ENCODE measurements around the gene CSGALNACT2. TPM values are rescaled to one million over a fixed set of nuclear protein-coding genes. Genes with fewer than 3 reads are reported as not detected.
"Not testable (repeated sequence)": the region's sequence is repeated elsewhere in the genome, so short reads cannot be mapped to it uniquely, and the experiment has no call there.

The CSGALNACT2 gene
- total RNA-seq, 1 experiment from 2014 or later = 22.3 TPM

GRCh38 chr10:43183764-43184163, 45.5 kb downstream of the CSGALNACT2 start:
- H3K27me3 ChIP-seq (ENCODE audit: control insufficient read depth, insufficient read depth, low read length); H3K4me1 ChIP-seq (ENCODE audit: control insufficient read depth, insufficient read depth, low read length); H3K4me3 ChIP-seq (ENCODE audit: low read depth in 2 of 2, low read length in 2 of 2); H3K27ac ChIP-seq (ENCODE audit: low read length); intact Hi-C loops (cut with micrococcal nuclease; ENCODE audit: unreplicated experiment); DNase-seq (ENCODE audit: low read depth, low spot score); ATAC-seq; BruUV-seq (replicated peaks); in situ Hi-C loops (cut with HindIII; ENCODE audit: low pct_unique_long_range_greater_than_20kb, low sequenced_read_pairs); CTCF ChIA-PET; H3K9me3 ChIP-seq (ENCODE audit: control insufficient read depth, insufficient read depth, low read depth, low read length); H3K36me3 ChIP-seq (ENCODE audit: control insufficient read depth, insufficient read depth, low read length): not testable (repeated sequence)
- POLR2A ChIA-PET = interaction anchor here (0.6 kb wide), 1 partner anchor 80 kb away, joined by 8 read pairs; no protein-coding TSS in a partner anchor

GRCh38 chr10:43186150-43186549, 47.9 kb downstream of the CSGALNACT2 start:
- DNase-seq (ENCODE audit: low read depth, low spot score) = no peak
- Histone ChIP-seq H3K4me1 (ENCODE audit: control insufficient read depth, insufficient read depth, low read length) (no peaks in the 10 kb centered on the region), H3K27me3 (ENCODE audit: control insufficient read depth, insufficient read depth, low read length) (no peaks in the 10 kb centered on the region), H3K4me3 (ENCODE audit: low read depth in 2 of 2, low read length in 2 of 2) (no peak overlapping the region), H3K36me3 (ENCODE audit: control insufficient read depth, insufficient read depth, low read length) (no peaks in the 10 kb centered on the region), H3K27ac (ENCODE audit: low read length) (no peak overlapping the region), H3K9me3 (ENCODE audit: control insufficient read depth, insufficient read depth, low read depth, low read length) (no peaks in the 10 kb centered on the region)
- ChIA-PET POLR2A (no interaction called here), CTCF (no interaction called here)
- intact Hi-C loops (cut with micrococcal nuclease; ENCODE audit: unreplicated experiment) (no loop called here), in situ Hi-C loops (cut with HindIII; ENCODE audit: low pct_unique_long_range_greater_than_20kb, low sequenced_read_pairs) (no loop called here)
- TF ChIP-seq TCF7L2 (IDR thresholded peaks at IDR 0.05; ENCODE audit: low read depth, low read length) = no peak
- TF ChIP-seq REST (IDR thresholded peaks at IDR 0.05; ENCODE audit: insufficient read depth in 1 of 2, low read depth in 2 of 2, low read length in 1 of 2) = no peak
- no peak for TF ChIP-seq SIN3A (IDR thresholded peaks at IDR 0.05; ENCODE audit: borderline replicate concordance, insufficient read depth, low read depth, low read length)
- TF ChIP-seq CTCF (IDR thresholded peaks at IDR 0.05) = no peak
- TF ChIP-seq POLR2AphosphoS5 (IDR thresholded peaks at IDR 0.05; ENCODE audit: low read depth, low read length) = no peak
- no peak for ATAC-seq
- no TSS peak for BruUV-seq (replicated peaks)

- no peaks in the 10 kb centered on the region for H3K4me1 ChIP-seq (ENCODE audit: control insufficient read depth, insufficient read depth, low read length)
- ChIA-PET CTCF (no interaction called here), POLR2A (no interaction called here)
- in situ Hi-C loops (cut with HindIII; ENCODE audit: low pct_unique_long_range_greater_than_20kb, low sequenced_read_pairs) (no loop called here), intact Hi-C loops (cut with micrococcal nuclease; ENCODE audit: unreplicated experiment) (no loop called here)
- H3K4me3 ChIP-seq (ENCODE audit: low read depth in 2 of 2, low read length in 2 of 2) = no peak overlapping the region
- no peak overlapping the region for H3K27ac ChIP-seq (ENCODE audit: low read length)
- no peak for ATAC-seq
- H3K9me3 ChIP-seq (ENCODE audit: control insufficient read depth, insufficient read depth, low read depth, low read length) = no peaks in the 10 kb centered on the region
- no peaks in the 10 kb centered on the region for H3K36me3 ChIP-seq (ENCODE audit: control insufficient read depth, insufficient read depth, low read length)
- no TSS peak for BruUV-seq (replicated peaks)
- DNase-seq (ENCODE audit: low read depth, low spot score) = no peak
- TF ChIP-seq CTCF (IDR thresholded peaks at IDR 0.05) = no peak
- TF ChIP-seq SIN3A (IDR thresholded peaks at IDR 0.05; ENCODE audit: borderline replicate concordance, insufficient read depth, low read depth, low read length) = no peak
- TF ChIP-seq REST (IDR thresholded peaks at IDR 0.05; ENCODE audit: insufficient read depth in 1 of 2, low read depth in 2 of 2, low read length in 1 of 2) = no peak
- no peak for TF ChIP-seq TCF7L2 (IDR thresholded peaks at IDR 0.05; ENCODE audit: low read depth, low read length)
- no peak for TF ChIP-seq POLR2AphosphoS5 (IDR thresholded peaks at IDR 0.05; ENCODE audit: low read depth, low read length)
- no peaks in the 10 kb centered on the region for H3K27me3 ChIP-seq (ENCODE audit: control insufficient read depth, insufficient read depth, low read length)
These were observed 49.0 kb downstream of the CSGALNACT2 start for GRCh38 chr10:43187213-43187612.

Measured in Panc1 (cell line).